Endothelial cell of umbilical vein (primary cell): ENCODE measurements around the gene AMPH.

Experiments
- EZH2 ChIP-seq: IDR thresholded peaks from 2 replicates; pipeline ENCODE4 v1.6.1; 2012; ENCODE audit warnings: borderline replicate concordance, low read depth, mild to moderate bottlenecking, moderate library complexity, low read length, inconsistent platforms; ENCODE audit not compliant: severe bottlenecking
- FOS ChIP-seq: IDR thresholded peaks from 2 replicates; pipeline ENCODE4 v1.6.1; 2011; ENCODE audit warnings: mild to moderate bottlenecking, low read length, moderate library complexity, borderline replicate concordance; ENCODE audit not compliant: insufficient read depth
- GATA2 ChIP-seq: IDR thresholded peaks from 2 replicates; pipeline ENCODE4 v1.7.0; 2011; ENCODE audit warnings: low read depth, mild to moderate bottlenecking, moderate library complexity, mixed read lengths, low read length; ENCODE audit not compliant: insufficient read length, insufficient read depth
- JUN ChIP-seq: IDR thresholded peaks from 2 replicates; pipeline ENCODE4 v1.6.1; 2011; ENCODE audit warnings: borderline replicate concordance, low read depth; ENCODE audit not compliant: insufficient read length, insufficient read depth
- MYC ChIP-seq: IDR thresholded peaks from one replicate; pipeline ENCODE4 v1.6.1; 2011; ENCODE audit warnings: mild to moderate bottlenecking, low read depth, low read length
- POLR2A ChIP-seq: IDR thresholded peaks from 2 replicates; pipeline ENCODE4 v1.6.1; 2012; ENCODE audit warnings: low read depth, mild to moderate bottlenecking, control low read depth, low read length
- POLR2AphosphoS5 ChIP-seq: IDR thresholded peaks from 2 replicates; pipeline ENCODE4 v1.6.1; 2012; ENCODE audit warnings: low read depth, mild to moderate bottlenecking, control low read depth, low read length, moderate library complexity; ENCODE audit not compliant: insufficient read depth
- TF ChIP-seq, protein P1 (sequence below), 2 donors: IDR thresholded peaks; 1 replicate in 1 of 2; 2 replicates in 1 of 2; pipeline ENCODE4 v1.5.1; 2011; ENCODE audit warnings: low read length in 2 of 2, mild to moderate bottlenecking in 2 of 2, moderate library complexity in 2 of 2, control low read depth in 1 of 2, inconsistent platforms in 1 of 2, low read depth in 1 of 2; ENCODE audit not compliant: insufficient read depth in 1 of 2; ENCODE audit errors: extremely low read depth in 1 of 2
- TF ChIP-seq, protein P2 (sequence below): IDR thresholded peaks from 2 replicates; pipeline ENCODE4 v1.6.1; 2011; ENCODE audit not compliant: insufficient read depth, insufficient read length

DNA sequence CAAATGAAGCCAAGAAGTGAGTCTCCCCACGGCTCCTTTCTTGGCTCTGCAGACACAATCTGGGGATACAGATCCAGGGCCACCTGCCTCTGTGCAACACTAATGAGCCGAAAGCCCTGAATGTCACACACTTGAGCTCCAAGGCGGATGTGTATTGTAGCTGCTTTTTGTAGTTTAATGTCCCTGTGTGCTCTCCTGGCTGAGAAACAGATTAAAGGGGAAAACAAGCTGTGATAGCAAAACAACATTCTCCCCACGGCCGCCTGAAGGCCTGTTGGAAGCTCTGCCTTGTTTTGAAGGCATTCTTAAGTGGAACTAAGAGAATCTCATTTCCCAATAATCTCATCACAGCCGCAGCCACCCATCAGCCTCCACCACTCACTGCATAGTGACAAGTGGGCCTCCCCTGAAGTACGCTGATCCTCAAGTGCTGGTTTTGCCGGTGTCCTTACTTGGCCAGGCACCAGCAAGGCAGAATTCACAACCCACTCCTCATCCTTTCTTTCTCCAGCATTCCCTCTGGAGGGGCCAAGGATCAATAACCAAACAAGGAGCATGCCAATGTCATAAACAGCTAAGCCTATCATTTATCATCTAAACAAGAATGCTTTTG, 44.4 kb upstream of the AMPH start:
- TF ChIP-seq, protein P1, sequence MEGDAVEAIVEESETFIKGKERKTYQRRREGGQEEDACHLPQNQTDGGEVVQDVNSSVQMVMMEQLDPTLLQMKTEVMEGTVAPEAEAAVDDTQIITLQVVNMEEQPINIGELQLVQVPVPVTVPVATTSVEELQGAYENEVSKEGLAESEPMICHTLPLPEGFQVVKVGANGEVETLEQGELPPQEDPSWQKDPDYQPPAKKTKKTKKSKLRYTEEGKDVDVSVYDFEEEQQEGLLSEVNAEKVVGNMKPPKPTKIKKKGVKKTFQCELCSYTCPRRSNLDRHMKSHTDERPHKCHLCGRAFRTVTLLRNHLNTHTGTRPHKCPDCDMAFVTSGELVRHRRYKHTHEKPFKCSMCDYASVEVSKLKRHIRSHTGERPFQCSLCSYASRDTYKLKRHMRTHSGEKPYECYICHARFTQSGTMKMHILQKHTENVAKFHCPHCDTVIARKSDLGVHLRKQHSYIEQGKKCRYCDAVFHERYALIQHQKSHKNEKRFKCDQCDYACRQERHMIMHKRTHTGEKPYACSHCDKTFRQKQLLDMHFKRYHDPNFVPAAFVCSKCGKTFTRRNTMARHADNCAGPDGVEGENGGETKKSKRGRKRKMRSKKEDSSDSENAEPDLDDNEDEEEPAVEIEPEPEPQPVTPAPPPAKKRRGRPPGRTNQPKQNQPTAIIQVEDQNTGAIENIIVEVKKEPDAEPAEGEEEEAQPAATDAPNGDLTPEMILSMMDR (IDR thresholded peaks at IDR 0.05; ENCODE audit: extremely low read depth in 1 of 2, insufficient read depth in 1 of 2, low read depth in 1 of 2, low read length in 2 of 2) = no peak
- TF ChIP-seq, protein P2, sequence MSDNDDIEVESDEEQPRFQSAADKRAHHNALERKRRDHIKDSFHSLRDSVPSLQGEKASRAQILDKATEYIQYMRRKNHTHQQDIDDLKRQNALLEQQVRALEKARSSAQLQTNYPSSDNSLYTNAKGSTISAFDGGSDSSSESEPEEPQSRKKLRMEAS = no peak
- TF ChIP-seq POLR2AphosphoS5 = no peak
- TF ChIP-seq POLR2A = no peak
- TF ChIP-seq EZH2 = no peak
- TF ChIP-seq GATA2 = no peak
- no peak for TF ChIP-seq FOS
- TF ChIP-seq MYC = no peak
- no peak for TF ChIP-seq JUN
